Measurements from ENCODE around the gene AMTN.

The AMTN gene

DNA sequence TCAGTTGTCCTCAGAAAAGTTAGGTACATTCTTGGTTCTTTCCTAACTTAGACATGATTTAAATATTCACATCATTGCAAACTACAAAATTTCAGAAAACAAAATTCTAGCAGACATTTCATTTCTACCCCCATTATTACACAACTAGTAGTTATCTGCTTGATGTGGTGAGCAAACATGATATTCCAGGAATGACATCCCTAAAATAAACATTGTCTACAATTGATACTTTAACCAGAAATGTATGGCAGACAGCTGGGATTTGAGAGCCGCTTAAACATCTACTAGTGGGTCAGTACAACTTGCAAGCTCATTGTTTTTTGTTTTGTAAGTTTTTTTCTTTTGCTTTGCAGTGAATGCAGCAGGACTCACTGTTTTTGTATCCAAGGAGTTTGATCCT, 41.6 kb downstream of the AMTN start:
- no peak for DNase-seq (ENCODE audit: low spot score)

DNA sequence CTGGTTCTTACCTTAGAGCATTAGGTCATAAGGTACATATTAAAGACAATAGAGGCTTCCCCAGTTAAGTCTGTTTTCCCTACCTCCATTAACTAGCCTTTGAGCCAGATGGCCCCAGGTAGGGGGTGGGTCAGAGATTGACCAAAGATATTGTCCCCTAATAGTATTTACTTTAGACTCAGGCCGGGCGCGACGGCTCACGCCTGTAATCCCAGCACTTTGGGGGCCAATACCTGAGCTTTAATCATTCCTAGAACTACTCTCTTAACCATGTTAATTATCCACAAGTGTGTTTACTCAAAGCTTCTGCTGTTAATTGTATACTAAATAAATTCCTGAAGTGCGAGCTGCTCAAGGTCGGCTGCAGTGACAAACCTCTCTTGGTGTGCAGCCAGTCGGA, 45.7 kb downstream of the AMTN start:
- no peak for DNase-seq (ENCODE audit: low spot score)

DNA sequence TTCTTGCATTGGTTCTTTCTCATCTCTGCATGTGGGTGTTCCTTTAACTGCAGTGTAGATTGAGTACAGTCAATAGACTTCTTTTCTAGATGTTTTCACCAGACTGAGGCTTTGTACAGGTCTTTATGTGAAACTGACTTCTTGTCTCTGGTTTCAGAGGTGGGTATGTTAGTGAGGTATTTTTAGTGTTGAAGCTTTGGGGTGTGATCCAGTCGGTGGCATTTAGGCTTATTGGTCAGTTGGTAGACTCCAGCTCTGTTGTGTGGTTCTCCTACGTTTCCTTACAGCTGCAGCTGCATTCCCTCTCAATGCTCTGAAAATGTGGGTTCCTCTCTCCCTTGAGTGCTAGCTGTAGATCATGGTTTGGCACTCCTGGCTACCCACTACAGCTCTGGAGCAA, 52.4 kb downstream of the AMTN start:
- DNase-seq (ENCODE audit: low spot score), result no peak

DNA sequence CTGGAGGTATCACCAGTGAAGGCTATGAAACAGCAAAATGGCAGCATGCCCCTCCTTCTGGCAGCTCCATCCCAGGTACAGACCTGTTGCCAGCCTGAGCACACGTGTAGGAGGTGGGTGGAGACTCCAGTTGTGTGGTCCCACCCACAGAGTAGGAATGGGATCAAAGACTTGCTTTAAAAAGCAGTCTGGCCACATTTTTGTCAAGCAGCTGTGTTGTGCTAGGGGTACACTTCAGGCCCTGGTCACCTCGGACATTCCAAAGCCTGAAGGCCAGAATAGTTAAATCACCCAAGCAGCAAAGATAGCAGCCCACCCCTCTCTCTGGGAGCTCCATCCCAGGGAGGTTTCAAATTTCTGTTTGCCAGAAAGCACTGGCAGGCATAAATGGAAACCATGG, 53.4 kb downstream of the AMTN start:
- no peak for DNase-seq (ENCODE audit: low spot score)

DNA sequence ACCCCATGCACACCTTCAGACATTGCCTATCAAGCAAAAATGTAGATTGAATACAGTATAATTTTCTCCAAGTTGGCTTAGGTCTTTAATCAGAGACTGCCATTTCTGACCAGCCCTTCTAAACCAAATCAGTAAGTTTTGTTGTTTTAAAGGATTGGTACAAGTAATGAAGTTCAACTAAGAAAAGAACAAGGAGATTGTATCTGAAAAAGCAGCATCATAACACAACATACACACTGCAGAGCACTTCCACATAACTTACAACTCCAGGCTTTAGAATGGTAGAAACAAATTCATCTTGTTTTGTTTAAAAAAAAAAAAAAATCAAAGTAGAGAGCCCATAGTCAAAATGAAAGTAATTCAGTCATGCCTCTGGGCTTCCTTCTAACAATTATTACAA, 57.6 kb downstream of the AMTN start:
- no peak for DNase-seq (ENCODE audit: low spot score)

DNA sequence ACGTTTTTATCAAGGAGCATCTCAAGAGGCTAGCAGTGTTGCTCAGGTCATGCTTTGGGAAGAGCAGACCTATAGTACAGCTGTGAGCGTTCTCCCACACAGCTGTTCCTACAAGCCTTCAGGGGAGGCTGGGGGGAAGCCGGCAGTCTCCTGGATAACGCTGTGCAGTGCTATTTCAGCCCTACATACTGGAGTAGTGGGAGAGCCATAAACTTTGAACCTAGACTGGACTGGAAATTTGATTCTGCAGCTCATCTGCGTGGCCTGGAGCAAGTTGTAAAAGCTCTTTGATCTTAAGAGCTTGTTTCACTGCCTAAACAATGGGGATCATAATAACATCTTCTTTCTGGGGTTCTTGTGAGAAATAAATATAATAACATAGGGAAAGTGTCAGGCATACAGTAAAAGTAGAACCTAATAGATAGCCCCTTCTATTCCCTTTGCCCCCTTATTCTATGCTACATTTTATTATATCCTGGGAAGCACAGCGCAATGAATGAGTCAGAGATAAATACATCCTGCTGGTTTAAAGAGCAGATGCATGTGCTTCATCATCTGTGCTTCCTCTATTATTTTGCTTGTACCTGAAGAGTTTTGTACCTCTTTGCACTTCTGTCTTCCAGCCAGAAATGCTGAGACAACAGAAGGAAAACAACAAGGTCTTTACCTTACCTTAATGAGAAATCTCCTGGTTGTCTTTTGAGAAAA, 59.0 kb downstream of the AMTN start:
- DNase-seq (ENCODE audit: low spot score), result no peak

DNA sequence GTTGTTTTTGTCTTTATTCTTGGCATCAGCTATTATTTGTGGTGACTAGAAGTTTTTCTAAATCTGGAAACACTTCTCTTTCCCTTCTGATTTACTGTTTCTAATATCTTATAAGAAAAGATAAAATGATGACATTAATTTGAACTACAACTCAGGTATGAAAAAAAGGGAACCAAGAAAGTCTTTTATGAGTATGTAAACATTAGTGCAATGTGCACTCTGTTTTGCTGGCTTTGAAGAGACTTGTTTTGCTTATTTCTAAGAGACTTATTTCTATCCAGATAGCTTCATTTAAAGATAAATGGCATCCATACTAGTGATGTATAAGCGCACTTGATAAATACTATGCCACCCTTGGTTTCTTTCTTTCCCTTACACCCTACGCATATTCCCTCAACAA, 63.6 kb downstream of the AMTN start:
- DNase-seq (ENCODE audit: low spot score), result no peak
